Activated CD8-positive, alpha-beta memory T cell treated with anti-CD3 and anti-CD28 coated beads, Interleukin-2, amount 50 U/mL, for 24 hours (primary cell): ENCODE results near the gene DDR2.

ENCODE experiments used
- DNase-seq: peaks from one replicate; pipeline ENCODE4 v3.0.0-alpha.2; 2020; ENCODE audit errors: extremely low read depth

Gene DDR2

DNA sequence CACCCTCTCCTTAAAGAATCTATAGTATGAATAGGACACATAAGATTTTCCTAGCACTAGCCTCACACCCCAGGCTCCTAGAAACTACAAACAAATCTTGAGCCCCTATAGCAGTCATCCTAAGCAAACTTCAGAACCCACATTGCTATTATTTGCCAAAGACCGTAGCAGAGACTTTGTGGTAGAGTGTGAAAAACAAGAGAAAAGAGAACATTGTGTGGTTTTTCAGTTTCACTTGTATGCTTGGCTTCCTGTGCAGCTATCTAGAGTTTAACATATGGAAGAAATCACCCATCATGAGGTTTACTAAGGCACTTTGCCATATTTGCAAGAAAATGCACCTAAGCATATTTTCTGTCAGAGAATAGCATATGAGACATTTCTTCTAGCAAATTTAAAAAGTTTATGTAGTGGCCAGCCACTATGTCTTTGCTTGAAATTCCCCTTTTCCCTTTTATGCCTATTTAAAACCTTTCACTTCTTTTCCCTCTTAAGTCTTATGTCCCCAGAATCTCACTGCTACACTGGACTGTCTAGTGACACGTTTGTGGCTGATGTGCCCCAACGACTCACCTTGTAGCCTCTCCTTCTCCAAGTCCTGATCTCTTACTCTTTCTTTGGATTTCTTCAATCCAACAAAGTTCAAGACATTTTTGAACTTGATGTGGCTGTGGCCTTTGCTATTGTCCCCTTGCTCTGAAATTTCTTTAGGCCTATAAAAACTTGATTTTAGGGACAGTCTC is 203.1 kb downstream of the DDR2 start:
- no peak for DNase-seq
